Fibroblast of lung (primary cell): ENCODE measurements around the gene TPCN2. TPM values are rescaled to one million over a fixed set of nuclear protein-coding genes. Genes with fewer than 3 reads are reported as not detected.

Source experiments
- DNase-seq, 2 donors: peaks; one replicate each; pipeline versions ENCODE4 v3.0.0 to v3.0.0-alpha.2; 2010; ENCODE audit warnings: low read depth in 2 of 2
- H2AFZ ChIP-seq: 2 replicates; pipeline ENCODE4 v1.5.1; 2012; ENCODE audit warnings: low read length, control low read depth, inconsistent platforms
- H3K27ac ChIP-seq: 2 replicates; pipeline ENCODE4 v1.5.1; 2011; ENCODE audit warnings: low read length, control low read depth; ENCODE audit not compliant: insufficient read depth
- H3K27me3 ChIP-seq: 2 replicates; pipeline ENCODE4 v1.5.1; 2011; ENCODE audit warnings: mild to moderate bottlenecking, low read length; ENCODE audit not compliant: control insufficient read depth, insufficient read depth
- H3K36me3 ChIP-seq: 2 replicates; pipeline ENCODE4 v1.5.1; 2011; ENCODE audit warnings: low read length; ENCODE audit not compliant: control insufficient read depth, insufficient read depth
- H3K4me1 ChIP-seq: 2 replicates; pipeline ENCODE4 v1.5.1; 2011; ENCODE audit warnings: low read length; ENCODE audit not compliant: control insufficient read depth, insufficient read depth; ENCODE audit errors: extremely low read depth
- H3K4me2 ChIP-seq: 2 replicates; pipeline ENCODE4 v1.5.1; 2011; ENCODE audit warnings: low read length, control low read depth; ENCODE audit not compliant: insufficient read depth; ENCODE audit errors: extremely low read depth
- H3K4me3 ChIP-seq, 4 experiments: fragments of 200-600 bp in 1 of 4; sonication (generic) in 1 of 4; replicated peaks in 1 of 4; 2 replicates each; pipeline ENCODE4 v1.5.1; 2011 to 2016; ENCODE audit warnings: low read length in 4 of 4, low read depth in 3 of 4, mild to moderate bottlenecking in 3 of 4, control low read depth in 2 of 4, inconsistent platforms in 1 of 4, mixed read lengths in 1 of 4; ENCODE audit not compliant: insufficient read depth in 1 of 4; ENCODE audit errors: control extremely low read depth in 1 of 4
- H3K79me2 ChIP-seq: 2 replicates; pipeline ENCODE4 v1.5.1; 2012; ENCODE audit warnings: mild to moderate bottlenecking, low read length, inconsistent platforms; ENCODE audit not compliant: control insufficient read depth, insufficient read depth
- H3K9ac ChIP-seq: 2 replicates; pipeline ENCODE4 v1.5.1; 2011; ENCODE audit warnings: mild to moderate bottlenecking, low read length, control low read depth; ENCODE audit not compliant: insufficient read depth
- H3K9me3 ChIP-seq: 2 replicates; pipeline ENCODE4 v1.5.1; 2012; ENCODE audit warnings: low read depth, low read length; ENCODE audit not compliant: control insufficient read depth, insufficient read depth
- H4K20me1 ChIP-seq: 2 replicates; pipeline ENCODE4 v1.5.1; 2011; ENCODE audit warnings: low read length; ENCODE audit not compliant: control insufficient read depth, insufficient read depth; ENCODE audit errors: extremely low read depth
- CTCF ChIP-seq, 2 donors: IDR thresholded peaks in 1 of 2; conservative IDR thresholded peaks in 1 of 2; 1 replicate in 1 of 2; 2 replicates in 1 of 2; pipeline ENCODE4 v1.5.1; 2011 to 2012; ENCODE audit warnings: low read length in 2 of 2, control low read depth in 1 of 2, inconsistent platforms in 1 of 2, low read depth in 1 of 2, mild to moderate bottlenecking in 1 of 2
- EZH2 ChIP-seq: IDR thresholded peaks from 2 replicates; pipeline ENCODE4 v1.5.1; 2012; ENCODE audit warnings: low read length, control low read depth, mild to moderate bottlenecking; ENCODE audit errors: missing control alignments
- polyA plus RNA-seq, 2 donors: library from polyadenylated mRNA; depleted of rRNA in 1 of 2; stranded (reverse) in 1 of 2; unstranded in 1 of 2; fragments of >200 nt; gene quantifications; 2 replicates each; pipeline ENCODE4 v1.2.1, GENCODE V29; 2011 to 2012; ENCODE audit warnings: missing spikeins in 1 of 2
- total RNA-seq: library from RNA; depleted of rRNA; stranded (reverse); fragments of >200 nt; gene quantifications from 2 replicates; pipeline ENCODE4 v1.2.1, GENCODE V29; 2014

Gene TPCN2
- total and polyA plus RNA-seq, 2 donors (not counting 1 experiment from before 2014, with no cell fraction given), result 9.7 to 11.7 TPM

- peaks cover 9% of the 10 kb centered on the region for H3K36me3 ChIP-seq
- H3K9me3 ChIP-seq, result no peaks in the 10 kb centered on the region
- TF ChIP-seq CTCF (conservative IDR thresholded peaks at IDR 0.05 in 1 of 2, IDR thresholded peaks at IDR 0.05 in 1 of 2; ENCODE audit: low read depth in 1 of 2, low read length in 2 of 2), result no peak
- TF ChIP-seq EZH2, result no peak
- no peaks in the 10 kb centered on the region for H4K20me1 ChIP-seq
- H3K27me3 ChIP-seq, result no peaks in the 10 kb centered on the region
- H3K4me2 ChIP-seq, result no peak overlapping the region
- no peak overlapping the region for H3K9ac ChIP-seq
- DNase-seq, result no peak
- no peak overlapping the region for H3K4me3 ChIP-seq
- no peak overlapping the region for H2AFZ ChIP-seq
- H3K79me2 ChIP-seq, result no peaks in the 10 kb centered on the region
- H3K27ac ChIP-seq, result no peak overlapping the region
- peaks cover 15% of the 10 kb centered on the region for H3K4me1 ChIP-seq
Measured at GRCh38 chr11:69071086-69071800, 22.5 kb downstream of the TPCN2 start.

- Histone ChIP-seq H3K4me3 (no peak overlapping the region), H3K9me3 (no peaks in the 10 kb centered on the region), H3K27me3 (no peaks in the 10 kb centered on the region), H3K4me2 (no peak overlapping the region), H3K9ac (no peak overlapping the region), H3K4me1 (peaks cover 15% of the 10 kb centered on the region), H3K36me3 (peaks cover 9% of the 10 kb centered on the region), H4K20me1 (no peaks in the 10 kb centered on the region), H2AFZ (no peak overlapping the region), H3K27ac (no peak overlapping the region), H3K79me2 (no peaks in the 10 kb centered on the region)
- TF ChIP-seq EZH2, result no peak
- no peak for TF ChIP-seq CTCF (conservative IDR thresholded peaks at IDR 0.05 in 1 of 2, IDR thresholded peaks at IDR 0.05 in 1 of 2; ENCODE audit: low read depth in 1 of 2, low read length in 2 of 2)
- DNase-seq, result no peak
Measured at GRCh38 chr11:69071956-69072355, 23.2 kb downstream of the TPCN2 start.

GRCh38 chr11:69073469-69073868 is 24.7 kb downstream of the TPCN2 start:
- Histone ChIP-seq H3K4me2 (no peak overlapping the region), H3K9me3 (no peaks in the 10 kb centered on the region), H4K20me1 (no peaks in the 10 kb centered on the region), H3K4me1 (peaks cover 15% of the 10 kb centered on the region), H2AFZ (no peak overlapping the region), H3K79me2 (no peaks in the 10 kb centered on the region), H3K4me3 (no peak overlapping the region), H3K9ac (no peak overlapping the region), H3K36me3 (peaks cover 9% of the 10 kb centered on the region), H3K27me3 (no peaks in the 10 kb centered on the region), H3K27ac (no peak overlapping the region)
- DNase-seq, result no peak
- TF ChIP-seq EZH2 (no peak), CTCF (conservative IDR thresholded peaks at IDR 0.05 in 1 of 2, IDR thresholded peaks at IDR 0.05 in 1 of 2; ENCODE audit: low read depth in 1 of 2, low read length in 2 of 2) (no peak)
